Tibial nerve (tissue), 4 donors: Measurements from ENCODE around the gene SHANK3.

Experiments used
- EP300 ChIP-seq, 2 donors: sonication (generic); formaldehyde crosslinking; IDR thresholded peaks; one replicate each; pipeline ENCODE4 v1.6.1; 2017; ENCODE audit warnings: antibody characterized with exemption in 2 of 2, mild to moderate bottlenecking in 1 of 2
- POLR2A ChIP-seq, 2 donors: fragments of 450-650 bp; IDR thresholded peaks; one replicate each; pipeline ENCODE4 v1.6.1; 2017; ENCODE audit warnings: antibody characterized with exemption in 2 of 2, mild to moderate bottlenecking in 2 of 2, moderate library complexity in 2 of 2
- TF ChIP-seq, protein P1 (sequence below), 5 experiments: fragments of 200-600 bp in 3 of 5; fragments of 450-650 bp in 2 of 5; sonication (generic) in 3 of 5; IDR thresholded peaks; one replicate each; pipeline ENCODE4 v1.5.1; 2016 to 2019; ENCODE audit warnings: antibody characterized with exemption in 5 of 5, mild to moderate bottlenecking in 3 of 5, moderate library complexity in 2 of 5

- TF ChIP-seq POLR2A (IDR thresholded peaks at IDR 0.05) (no peak), EP300 (IDR thresholded peaks at IDR 0.05) (no peak)
- TF ChIP-seq, protein P1, sequence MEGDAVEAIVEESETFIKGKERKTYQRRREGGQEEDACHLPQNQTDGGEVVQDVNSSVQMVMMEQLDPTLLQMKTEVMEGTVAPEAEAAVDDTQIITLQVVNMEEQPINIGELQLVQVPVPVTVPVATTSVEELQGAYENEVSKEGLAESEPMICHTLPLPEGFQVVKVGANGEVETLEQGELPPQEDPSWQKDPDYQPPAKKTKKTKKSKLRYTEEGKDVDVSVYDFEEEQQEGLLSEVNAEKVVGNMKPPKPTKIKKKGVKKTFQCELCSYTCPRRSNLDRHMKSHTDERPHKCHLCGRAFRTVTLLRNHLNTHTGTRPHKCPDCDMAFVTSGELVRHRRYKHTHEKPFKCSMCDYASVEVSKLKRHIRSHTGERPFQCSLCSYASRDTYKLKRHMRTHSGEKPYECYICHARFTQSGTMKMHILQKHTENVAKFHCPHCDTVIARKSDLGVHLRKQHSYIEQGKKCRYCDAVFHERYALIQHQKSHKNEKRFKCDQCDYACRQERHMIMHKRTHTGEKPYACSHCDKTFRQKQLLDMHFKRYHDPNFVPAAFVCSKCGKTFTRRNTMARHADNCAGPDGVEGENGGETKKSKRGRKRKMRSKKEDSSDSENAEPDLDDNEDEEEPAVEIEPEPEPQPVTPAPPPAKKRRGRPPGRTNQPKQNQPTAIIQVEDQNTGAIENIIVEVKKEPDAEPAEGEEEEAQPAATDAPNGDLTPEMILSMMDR (IDR thresholded peaks at IDR 0.05) = no peak
Measured at GRCh38 chr22:50665738-50666137, 6.9 kb upstream of the SHANK3 start.
